Right hindlimb (tissue), 1 donor: Measurements from ENCODE around the gene RELCH.
"Not testable (repeated sequence)": the region's sequence is repeated elsewhere in the genome, so short reads cannot be mapped to it uniquely, and the experiment has no call there.

ENCODE experiments used
- DNase-seq: peaks from one replicate; pipeline ENCODE4 v3.0.0-alpha.2; 2018

Gene RELCH

GRCh38 chr18:62186774-62187542 is at the start of gene RELCH, which contains the start of gene PIGN:
Gene RELCH, plus strand, starts transcription at chr18:62187255. Its CDS starts 251 bp downstream, at chr18:62187506.
Gene PIGN, minus strand, starts transcription at chr18:62187056. Its CDS starts 25,703 bp downstream, at chr18:62161353.
- peak; percentile 99 for DNase-seq

DNA sequence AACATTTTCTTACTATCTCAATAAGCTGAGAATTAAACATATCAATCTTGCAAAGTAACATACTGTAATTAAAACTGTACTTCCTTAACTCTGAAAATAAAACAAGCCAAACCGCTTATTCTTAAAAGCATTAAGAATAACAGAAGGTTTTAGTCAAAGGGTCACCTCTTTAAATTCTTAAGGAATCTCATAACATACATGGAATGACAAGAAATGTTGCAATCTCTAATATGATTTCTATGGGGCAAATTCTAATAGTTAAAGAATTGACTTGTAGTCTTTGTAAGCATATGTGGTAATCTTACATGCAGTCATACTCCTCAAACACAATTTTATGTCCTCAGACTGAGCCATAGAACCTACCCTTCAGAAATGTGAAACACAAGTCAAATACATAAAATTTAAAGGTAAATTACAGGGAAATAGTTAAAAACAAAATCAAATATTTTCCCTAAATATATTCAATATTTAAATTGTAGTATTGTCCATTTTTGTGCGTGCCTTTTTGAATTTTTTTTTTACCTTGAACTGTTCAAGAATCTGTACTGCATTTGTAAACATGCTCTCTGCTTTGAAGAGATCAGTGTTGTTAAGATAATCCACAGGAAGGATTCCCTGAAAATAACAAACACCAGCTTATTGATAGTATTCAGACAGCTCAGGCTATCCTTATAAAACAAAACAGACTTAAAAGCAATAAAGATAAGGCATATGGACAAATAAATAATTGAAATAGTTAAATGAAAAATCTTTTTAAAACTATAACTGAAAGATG is 48.4 kb upstream of the RELCH start:
- DNase-seq: no peak

DNA sequence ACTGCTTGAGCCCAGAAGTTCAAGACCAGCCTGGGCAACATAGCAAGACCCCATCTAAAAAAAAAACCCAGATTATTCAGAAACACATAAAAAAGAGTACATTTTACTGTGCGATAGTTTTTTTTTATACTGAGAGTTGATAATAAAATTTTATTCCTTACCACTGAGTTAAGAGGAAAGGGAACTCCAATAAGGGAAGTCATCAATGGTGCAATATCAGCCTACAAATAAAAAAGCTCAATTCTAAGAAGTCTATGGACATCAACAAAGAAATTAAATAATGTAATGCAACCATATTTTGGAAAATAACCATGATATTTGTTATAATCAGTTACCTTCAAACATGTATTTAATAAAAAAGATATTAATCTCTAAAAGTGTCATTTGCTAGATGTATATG is 46.8 kb upstream of the RELCH start:
- no peak for DNase-seq

DNA sequence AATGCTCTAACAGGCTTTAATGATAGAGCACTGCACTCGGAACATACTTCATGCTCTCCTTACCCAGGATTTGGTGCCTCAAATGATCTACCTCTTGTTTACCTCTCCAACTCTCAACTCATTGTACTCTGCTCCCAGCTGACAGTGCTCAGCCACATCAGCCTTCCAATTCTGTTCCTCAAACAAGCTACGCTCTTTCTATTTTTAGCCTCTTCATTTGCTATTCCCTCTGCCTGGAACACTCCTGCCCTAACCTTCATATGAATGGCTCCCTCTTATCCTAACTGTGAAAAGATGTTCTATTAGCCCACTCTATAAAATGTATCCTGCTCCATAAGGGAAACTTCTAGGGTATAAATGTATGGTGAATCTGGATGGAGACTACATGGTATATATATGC is 42.7 kb upstream of the RELCH start:
- no peak for DNase-seq

GRCh38 chr18:62151068-62151771 is 35.8 kb upstream of the RELCH start:
- no peak for DNase-seq

GRCh38 chr18:62152844-62153243 is 34.2 kb upstream of the RELCH start:
- no peak for DNase-seq

DNA sequence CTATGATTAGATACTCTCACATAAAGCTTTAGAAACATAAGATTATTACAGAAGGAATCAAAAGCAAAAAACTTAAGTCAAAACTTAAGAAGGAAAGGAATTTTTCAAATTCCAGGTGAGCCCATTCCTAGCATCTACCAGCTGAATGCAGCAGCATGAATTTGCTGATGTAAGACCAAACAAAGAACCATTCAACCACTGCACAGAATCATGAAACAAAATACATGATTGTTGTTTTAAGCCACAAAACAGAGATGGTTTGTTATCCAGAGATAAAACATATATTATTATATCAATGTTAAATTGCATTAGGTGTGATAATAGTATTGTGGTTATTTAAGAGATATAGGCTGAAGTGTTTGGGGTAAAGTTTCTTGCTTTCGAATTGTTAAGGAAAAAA is 29.2 kb upstream of the RELCH start:
- no peak for DNase-seq

DNA sequence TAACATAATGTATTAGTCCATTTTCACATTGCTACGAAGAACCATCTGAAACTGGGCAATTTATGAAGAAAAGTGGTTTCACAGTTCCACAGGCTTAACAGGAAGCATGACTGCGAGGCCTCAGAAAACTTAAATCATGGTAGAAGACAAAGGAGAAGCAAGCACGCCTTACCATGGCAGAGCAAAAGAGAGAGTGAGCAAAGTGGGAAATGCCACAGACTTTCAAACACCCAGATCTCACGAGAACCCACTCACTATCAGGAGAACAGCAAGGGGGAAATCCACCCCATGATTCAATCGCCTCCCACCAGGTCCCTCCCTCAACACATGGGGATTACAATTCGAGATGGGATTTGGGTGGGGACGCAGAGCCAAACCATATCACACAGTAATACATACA is 22.7 kb upstream of the RELCH start:
- DNase-seq: no peak

DNA sequence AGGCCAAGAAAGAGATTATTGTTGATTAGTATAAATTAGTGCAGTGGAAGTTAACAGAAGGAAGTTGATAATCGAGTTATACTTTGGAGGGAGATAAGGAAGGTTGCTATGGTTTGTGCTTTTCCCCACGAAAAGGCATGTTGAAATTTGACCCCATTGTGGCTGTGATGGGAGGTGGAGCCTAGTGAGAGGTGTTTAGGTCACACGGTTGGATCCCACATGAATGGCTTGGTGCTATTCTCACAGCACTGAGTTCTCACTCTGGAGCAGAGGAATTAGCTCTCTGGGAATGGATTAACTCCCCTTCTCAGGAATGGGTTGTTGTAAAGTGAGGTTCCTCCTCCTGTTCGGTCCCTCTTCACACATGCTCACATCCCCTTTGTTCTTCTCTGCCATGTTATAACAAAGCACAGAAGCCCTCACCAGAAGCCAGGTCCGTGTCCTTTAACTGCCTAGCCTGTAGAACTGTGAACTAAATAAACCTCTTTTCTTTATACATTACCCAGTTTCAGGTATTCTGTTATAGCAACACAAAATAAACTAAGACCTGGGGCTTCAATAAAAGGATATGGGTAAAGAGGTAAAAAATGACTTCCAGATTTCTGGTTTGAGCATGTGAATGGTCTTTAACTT is 22.1 kb upstream of the RELCH start:
- no peak for DNase-seq

- DNase-seq: no peak
Measured at GRCh38 chr18:62165583-62165982, 21.5 kb upstream of the RELCH start.

- not testable (repeated sequence) for DNase-seq
Measured at GRCh38 chr18:62166524-62166923, 20.5 kb upstream of the RELCH start.

GRCh38 chr18:62170857-62171256 is 16.2 kb upstream of the RELCH start:
- no peak for DNase-seq

- no peak for DNase-seq
Measured at GRCh38 chr18:62172298-62172697, 14.8 kb upstream of the RELCH start.

DNA sequence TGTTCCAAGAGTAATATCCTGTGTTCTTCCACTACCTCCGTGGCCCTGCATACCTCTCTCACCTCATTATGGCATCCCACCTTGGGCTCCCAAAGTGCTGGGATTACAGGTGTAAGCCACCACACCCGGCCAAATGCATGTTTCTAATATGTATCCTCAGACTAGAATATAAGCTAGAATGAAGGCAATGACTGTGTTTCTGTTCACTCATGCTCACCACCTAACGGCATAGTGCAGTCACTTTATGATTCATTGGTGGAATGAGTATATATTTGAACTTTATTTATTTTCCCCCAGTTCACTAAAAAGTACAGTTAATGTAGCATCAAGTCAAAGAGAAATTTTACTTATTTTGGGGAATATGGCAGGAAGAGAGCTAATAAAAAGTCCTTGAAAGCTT is 11.5 kb upstream of the RELCH start:
- no peak for DNase-seq

GRCh38 chr18:62177271-62177670 is 9.8 kb upstream of the RELCH start:
- DNase-seq: no peak

DNA sequence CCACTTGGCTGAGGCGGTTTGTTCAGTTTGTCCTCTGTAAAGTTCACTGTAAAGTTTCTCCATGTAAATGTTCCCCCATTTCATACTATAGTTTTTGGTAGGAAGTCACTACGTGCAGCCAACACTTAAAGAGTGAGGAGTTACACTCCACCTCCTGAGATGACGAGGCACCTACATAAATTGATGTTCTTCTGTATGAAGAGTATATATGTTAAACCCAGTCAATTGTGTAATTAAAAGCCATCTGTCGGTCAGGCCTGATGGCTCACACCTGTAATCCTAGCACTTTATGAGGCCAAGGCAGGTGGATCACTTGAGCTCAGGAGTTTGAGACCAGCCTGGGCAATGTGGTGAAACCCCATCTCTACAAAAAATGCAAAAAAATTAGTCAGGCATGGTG is 7.8 kb upstream of the RELCH start:
- DNase-seq: no peak

DNA sequence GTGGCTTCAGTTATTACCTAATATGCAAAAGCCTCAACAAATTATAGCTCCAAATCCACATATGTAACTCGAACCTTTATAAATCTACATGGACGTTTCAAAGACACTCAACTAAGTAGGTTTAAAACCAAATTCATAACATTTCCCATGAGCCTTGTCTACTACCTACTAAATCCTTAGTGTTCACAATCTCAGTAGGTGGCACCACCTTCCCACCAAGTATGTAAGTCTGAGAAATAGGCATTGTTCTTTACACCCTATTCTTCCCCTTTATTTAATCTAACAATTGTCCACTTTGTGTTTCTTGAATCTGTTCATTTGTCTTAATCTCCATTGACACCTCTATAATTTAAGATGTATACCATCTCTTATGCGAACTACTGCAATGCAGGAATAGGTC is 4.8 kb upstream of the RELCH start:
- DNase-seq: no peak

DNA sequence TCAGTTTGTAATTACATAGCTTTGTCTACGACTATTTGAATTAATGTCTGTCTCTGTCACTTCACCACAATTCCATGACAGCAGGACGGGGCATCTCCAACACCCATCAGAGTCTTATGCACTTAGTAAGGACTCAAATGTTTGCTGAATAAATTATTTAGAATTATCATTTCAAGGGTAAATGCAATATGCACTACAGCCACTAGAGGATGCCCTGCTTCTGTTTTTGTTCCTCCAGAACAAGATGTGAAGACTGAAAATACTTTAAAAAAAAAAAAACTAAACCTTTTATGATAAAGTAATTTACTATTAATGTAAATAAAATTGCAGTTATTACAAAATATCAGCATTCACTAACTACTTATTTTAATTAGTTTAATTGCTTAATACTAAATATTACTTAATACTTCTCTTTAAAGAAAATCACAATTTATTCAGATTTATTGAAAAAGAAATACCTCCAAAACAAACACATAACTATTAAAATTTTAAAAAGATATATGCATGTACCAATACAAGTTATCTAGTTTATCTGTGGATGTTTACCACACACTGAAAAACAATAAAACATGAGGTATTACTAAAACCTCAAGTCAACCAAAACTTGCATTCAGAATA is 3.4 kb upstream of the RELCH start:
- no peak for DNase-seq

GRCh38 chr18:62186499-62186773 is 619 bp upstream of the RELCH start:
- no peak for DNase-seq

DNA sequence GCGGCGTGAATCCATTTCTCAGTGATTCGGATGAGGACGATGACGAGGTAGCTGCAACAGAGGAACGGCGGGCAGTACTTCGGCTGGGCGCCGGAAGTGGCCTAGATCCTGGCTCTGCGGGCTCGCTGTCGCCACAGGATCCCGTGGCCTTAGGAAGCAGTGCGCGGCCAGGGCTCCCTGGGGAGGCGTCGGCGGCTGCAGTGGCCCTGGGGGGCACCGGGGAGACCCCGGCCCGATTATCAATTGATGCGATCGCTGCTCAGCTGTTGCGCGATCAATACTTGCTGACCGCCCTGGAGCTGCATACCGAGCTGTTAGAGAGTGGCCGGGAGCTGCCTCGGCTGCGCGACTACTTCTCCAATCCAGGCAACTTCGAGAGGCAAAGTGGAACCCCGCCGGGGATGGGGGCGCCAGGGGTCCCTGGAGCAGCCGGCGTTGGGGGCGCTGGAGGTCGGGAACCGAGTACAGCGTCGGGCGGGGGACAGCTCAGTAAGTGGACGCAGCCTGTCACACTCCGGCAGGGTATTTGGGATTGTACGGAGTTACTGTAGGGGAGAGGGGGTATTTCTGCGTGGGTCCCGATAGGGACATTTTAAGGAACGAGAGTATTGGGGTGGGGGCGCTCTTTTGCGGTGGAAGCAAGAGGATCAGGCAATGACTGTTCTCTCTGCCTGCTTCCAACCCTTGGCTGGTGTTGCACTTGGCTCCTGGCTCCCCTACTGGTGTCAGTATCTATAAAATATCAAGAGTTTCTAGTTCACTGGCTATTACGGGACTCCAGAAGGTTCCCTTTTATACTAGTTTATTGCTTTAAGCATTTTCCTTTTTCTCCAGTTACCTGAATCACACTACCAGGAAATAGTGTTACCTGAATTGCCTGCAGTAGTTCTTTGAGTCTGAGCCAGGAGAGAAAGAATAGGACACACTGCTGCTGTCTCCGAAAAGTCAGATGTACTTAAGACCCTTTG is 772 bp downstream of the RELCH start:
- peak; percentile 23 for DNase-seq

- no peak for DNase-seq
Measured at GRCh38 chr18:62189208-62189607, 2.2 kb downstream of the RELCH start.

- DNase-seq: no peak
Measured at GRCh38 chr18:62196079-62196478, 9.0 kb downstream of the RELCH start.
